Upper lobe of left lung (tissue), 6 donors: ENCODE data around the gene SNCAIP. TPM values are rescaled to one million over a fixed set of nuclear protein-coding genes. Genes with fewer than 3 reads are reported as not detected.

Experiments
- ATAC-seq, 2 donors: fragments of 200-7000 bp; cut with Tn5 transposase; one replicate each; pipeline ENCODE4 v1.9.1; 2022; ENCODE audit warnings: mild to moderate bottlenecking in 2 of 2, moderate library complexity in 2 of 2; ENCODE audit not compliant: low FRiP score in 2 of 2
- DNase-seq, 2 donors: peaks; one replicate each; pipeline ENCODE4 v3.0.0-alpha.2; 2019 to 2020
- H3K27ac ChIP-seq, 4 donors: fragments of 200-600 bp; sonication (generic); one replicate each; pipeline ENCODE4 v1.5.1; 2016 to 2019
- H3K27me3 ChIP-seq, 4 donors: fragments of 200-600 bp; sonication (generic); one replicate each; pipeline ENCODE4 v1.5.1; 2017 to 2019
- H3K36me3 ChIP-seq, 4 donors: fragments of 200-600 bp; sonication (generic); one replicate each; pipeline ENCODE4 v1.5.1; 2016 to 2019
- H3K4me1 ChIP-seq, 4 donors: fragments of 200-600 bp; sonication (generic); one replicate each; pipeline ENCODE4 v1.5.1; 2018 to 2019
- H3K4me3 ChIP-seq, 4 donors: fragments of 200-600 bp; sonication (generic); one replicate each; pipeline ENCODE4 v1.5.1; 2017 to 2019; ENCODE audit warnings: mild to moderate bottlenecking in 2 of 4, moderate library complexity in 1 of 4
- H3K9me3 ChIP-seq, 4 donors: fragments of 200-600 bp; sonication (generic); one replicate each; pipeline ENCODE4 v1.5.1; 2018 to 2019
- EP300 ChIP-seq, 4 donors: sonication (generic); formaldehyde crosslinking; IDR thresholded peaks; one replicate each; pipeline ENCODE4 v1.5.1; 2017; ENCODE audit warnings: antibody characterized with exemption in 4 of 4, control low read depth in 2 of 4
- POLR2A ChIP-seq, 4 donors: fragments of 450-650 bp; IDR thresholded peaks; one replicate each; pipeline ENCODE4 v1.5.1; 2016 to 2017; ENCODE audit warnings: antibody characterized with exemption in 4 of 4, mild to moderate bottlenecking in 2 of 4
- POLR2AphosphoS5 ChIP-seq, 2 donors: sonication (generic); formaldehyde crosslinking; IDR thresholded peaks; one replicate each; pipeline ENCODE4 v1.5.1; 2017; ENCODE audit warnings: antibody characterized with exemption in 2 of 2
- WGBS, 2 donors: methylation state at CpG; one replicate each; pipeline ENCODE4 v1.1.5; 2017 to 2018; 5-methylcytosine and 5-hydroxymethylcytosine counted together
- total RNA-seq, 6 donors: library from RNA; depleted of rRNA in 4 of 6; stranded (reverse); fragments of >200 nt in 4 of 6; gene quantifications; one replicate each; pipeline versions ENCODE4 v1.1.0 to v1.2.1, GENCODE V29; 2016 to 2021
- TF ChIP-seq, protein P1 (sequence below), 6 experiments: fragments of 450-650 bp in 4 of 6; fragments of 200-600 bp in 2 of 6; sonication (generic) in 2 of 6; IDR thresholded peaks; one replicate each; pipeline ENCODE4 v1.5.1; 2016 to 2019; ENCODE audit warnings: antibody characterized with exemption in 6 of 6
- donor health status: DM: no; HTN: no; CAD: no; lungs with moderate emphysema.
- donor health status: DM: no; HTN: yes; CAD: no; lungs with severe emphysema.

SNCAIP gene
- total RNA-seq, 6 donors from 2014 or later: 1.2 to 6.3 (median 2.3) TPM

DNA sequence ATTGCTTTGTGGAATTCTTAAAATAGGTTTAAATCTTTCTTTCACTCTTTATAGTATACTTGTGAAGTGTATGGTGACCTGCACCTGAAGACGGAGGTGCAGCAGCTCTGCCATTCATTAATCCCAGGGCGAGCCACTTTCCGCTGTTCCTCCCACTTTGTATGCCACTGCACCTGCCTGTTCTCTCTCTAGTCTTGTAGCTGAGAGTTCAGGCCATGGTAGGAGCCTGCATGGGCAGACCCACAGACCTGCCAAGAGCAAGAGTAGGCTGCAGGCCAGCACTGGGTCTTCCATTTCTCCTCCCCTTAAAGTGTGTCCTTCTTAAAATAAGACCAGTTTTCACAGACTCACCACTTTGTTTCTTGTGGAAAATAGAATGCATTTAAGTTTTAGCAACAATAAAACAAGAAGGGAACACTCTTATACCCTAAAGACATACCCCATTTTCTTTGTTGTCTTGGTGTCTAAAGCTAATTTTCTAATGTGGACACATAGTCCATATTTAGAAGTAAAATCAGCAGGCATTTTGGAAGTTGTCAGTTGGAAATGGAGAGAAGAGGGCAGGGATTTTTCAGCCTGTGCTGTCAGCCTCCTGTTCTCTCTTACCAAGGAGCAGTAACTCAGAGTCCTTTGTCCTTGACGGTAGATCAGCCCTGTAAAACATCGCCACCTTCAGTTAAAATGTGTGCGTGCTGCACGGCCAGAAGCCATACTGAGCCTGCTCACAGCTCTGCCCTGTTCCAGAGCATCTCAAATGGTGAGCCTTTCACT lies 103.2 kb downstream of the SNCAIP start:
- Histone ChIP-seq H3K36me3 (no peaks in the 10 kb centered on the region), H3K4me1 (no peaks in the 10 kb centered on the region), H3K4me3 (no peak overlapping the region), H3K27me3 (no peaks in the 10 kb centered on the region), H3K27ac (no peak overlapping the region), H3K9me3 (no peaks in the 10 kb centered on the region)
- peak; percentile 83 to 89 for ATAC-seq
- peak in 1 of 2 donors; percentile 31 for DNase-seq
- WGBS, 2 donors: 50 to 51% methylated on average over 7 of the region's 7 CpGs
- TF ChIP-seq POLR2AphosphoS5 (IDR thresholded peaks at IDR 0.05): no peak
- TF ChIP-seq EP300 (IDR thresholded peaks at IDR 0.05): no peak
- no peak for TF ChIP-seq POLR2A (IDR thresholded peaks at IDR 0.05)
- TF ChIP-seq, protein P1, sequence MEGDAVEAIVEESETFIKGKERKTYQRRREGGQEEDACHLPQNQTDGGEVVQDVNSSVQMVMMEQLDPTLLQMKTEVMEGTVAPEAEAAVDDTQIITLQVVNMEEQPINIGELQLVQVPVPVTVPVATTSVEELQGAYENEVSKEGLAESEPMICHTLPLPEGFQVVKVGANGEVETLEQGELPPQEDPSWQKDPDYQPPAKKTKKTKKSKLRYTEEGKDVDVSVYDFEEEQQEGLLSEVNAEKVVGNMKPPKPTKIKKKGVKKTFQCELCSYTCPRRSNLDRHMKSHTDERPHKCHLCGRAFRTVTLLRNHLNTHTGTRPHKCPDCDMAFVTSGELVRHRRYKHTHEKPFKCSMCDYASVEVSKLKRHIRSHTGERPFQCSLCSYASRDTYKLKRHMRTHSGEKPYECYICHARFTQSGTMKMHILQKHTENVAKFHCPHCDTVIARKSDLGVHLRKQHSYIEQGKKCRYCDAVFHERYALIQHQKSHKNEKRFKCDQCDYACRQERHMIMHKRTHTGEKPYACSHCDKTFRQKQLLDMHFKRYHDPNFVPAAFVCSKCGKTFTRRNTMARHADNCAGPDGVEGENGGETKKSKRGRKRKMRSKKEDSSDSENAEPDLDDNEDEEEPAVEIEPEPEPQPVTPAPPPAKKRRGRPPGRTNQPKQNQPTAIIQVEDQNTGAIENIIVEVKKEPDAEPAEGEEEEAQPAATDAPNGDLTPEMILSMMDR (IDR thresholded peaks at IDR 0.05): peak; percentile 33 to 65 (median 44)

DNA sequence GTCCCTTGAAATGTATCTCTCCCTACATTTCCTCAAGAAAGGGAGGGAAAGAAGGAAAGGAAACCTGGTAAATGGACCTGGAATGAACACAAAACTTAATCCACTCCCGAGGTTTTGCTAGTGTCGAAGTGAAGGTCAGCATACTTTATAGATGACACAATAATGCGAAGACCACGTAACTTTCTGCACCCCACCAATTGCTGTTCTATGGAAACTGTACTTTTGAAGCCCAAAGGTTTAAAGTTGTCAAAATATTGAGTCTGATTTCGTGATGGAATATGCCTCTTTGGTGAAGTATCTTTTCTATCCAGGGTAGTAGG lies 103.7 kb downstream of the SNCAIP start:
- no peak for ATAC-seq
- Histone ChIP-seq H3K27ac (no peak overlapping the region), H3K27me3 (no peaks in the 10 kb centered on the region), H3K9me3 (no peaks in the 10 kb centered on the region), H3K36me3 (no peaks in the 10 kb centered on the region), H3K4me1 (no peaks in the 10 kb centered on the region), H3K4me3 (no peak overlapping the region)
- DNase-seq: no peak
- 76 to 85% methylated on average over 5 of the region's 5 CpGs for WGBS, 2 donors
- TF ChIP-seq POLR2A (IDR thresholded peaks at IDR 0.05) (no peak), POLR2AphosphoS5 (IDR thresholded peaks at IDR 0.05) (no peak), EP300 (IDR thresholded peaks at IDR 0.05) (no peak)
- TF ChIP-seq, protein P1 (IDR thresholded peaks at IDR 0.05): no peak

DNA sequence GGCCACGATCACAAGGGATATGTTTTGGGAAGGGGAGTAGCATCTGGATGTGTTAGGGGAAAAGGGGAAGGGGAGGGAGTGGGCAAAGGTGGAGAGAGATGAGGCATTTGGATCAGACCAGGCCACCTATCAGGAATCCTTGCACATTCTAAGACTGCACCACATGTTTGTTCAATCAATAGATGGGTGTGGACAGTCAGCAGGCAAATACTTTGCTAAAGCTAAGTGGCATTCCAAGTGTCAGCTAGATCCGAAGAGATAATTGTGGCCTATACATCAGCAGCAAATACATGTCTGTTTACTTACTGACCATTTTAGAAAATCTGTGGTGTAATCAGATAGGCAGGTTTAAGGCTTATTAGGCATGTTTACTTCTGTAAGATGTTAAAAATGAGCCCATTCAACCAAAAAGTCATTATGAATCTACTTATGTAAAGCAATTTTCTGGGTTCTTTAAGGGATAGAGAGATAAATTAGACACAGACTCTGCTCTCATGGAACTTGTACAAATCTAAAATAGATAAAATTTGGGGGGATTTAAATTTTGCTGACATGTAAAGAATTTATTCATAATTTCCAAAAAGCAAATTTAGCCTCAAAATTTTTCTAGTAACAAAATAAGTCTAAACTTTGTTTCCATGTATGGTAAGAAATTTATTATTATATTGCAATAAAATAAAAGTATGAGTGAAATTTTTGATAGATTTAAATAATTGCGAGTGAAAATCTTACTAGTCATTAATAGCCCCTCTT lies 107.3 kb downstream of the SNCAIP start:
- TF ChIP-seq, protein P1 (IDR thresholded peaks at IDR 0.05): no peak
- TF ChIP-seq POLR2A (IDR thresholded peaks at IDR 0.05): no peak
- no peak for TF ChIP-seq EP300 (IDR thresholded peaks at IDR 0.05)
- no peak for TF ChIP-seq POLR2AphosphoS5 (IDR thresholded peaks at IDR 0.05)
- DNase-seq: no peak
- no peak for ATAC-seq
- 76 to 91% methylated on average over 3 of the region's 3 CpGs for WGBS, 2 donors
- Histone ChIP-seq H3K9me3 (no peaks in the 10 kb centered on the region), H3K27ac (no peak overlapping the region), H3K4me3 (no peak overlapping the region), H3K27me3 (no peaks in the 10 kb centered on the region), H3K4me1 (no peaks in the 10 kb centered on the region), H3K36me3 (no peaks in the 10 kb centered on the region)

DNA sequence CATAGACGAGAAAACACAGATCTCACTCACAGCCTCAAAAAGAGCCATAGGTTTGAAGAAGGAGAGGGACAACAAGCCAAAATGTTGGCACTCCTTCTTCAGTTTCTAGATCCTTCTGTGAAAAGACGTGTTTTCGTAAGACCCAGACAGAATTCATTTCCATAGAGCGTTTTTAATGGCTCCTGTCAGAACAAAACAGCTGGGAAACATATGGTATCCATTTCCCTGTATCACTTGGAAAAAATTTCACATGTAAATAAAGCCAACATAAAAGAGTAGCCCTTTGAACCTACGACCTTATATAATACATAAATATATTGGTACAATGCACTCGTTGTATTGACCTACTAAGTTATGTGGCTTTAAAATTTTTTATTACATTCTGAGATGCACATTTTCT lies 108.1 kb downstream of the SNCAIP start:
- H3K9me3 ChIP-seq: no peaks in the 10 kb centered on the region
- H3K4me3 ChIP-seq: no peak overlapping the region
- DNase-seq: no peak
- WGBS, 2 donors: 64 to 72% methylated on average over 6 of the region's 6 CpGs
- H3K4me1 ChIP-seq: no peaks in the 10 kb centered on the region
- no peak for ATAC-seq
- no peak for TF ChIP-seq POLR2AphosphoS5 (IDR thresholded peaks at IDR 0.05)
- no peak for TF ChIP-seq EP300 (IDR thresholded peaks at IDR 0.05)
- TF ChIP-seq, protein P1 (IDR thresholded peaks at IDR 0.05): no peak
- no peak for TF ChIP-seq POLR2A (IDR thresholded peaks at IDR 0.05)
- no peaks in the 10 kb centered on the region for H3K27me3 ChIP-seq
- no peaks in the 10 kb centered on the region for H3K36me3 ChIP-seq
- H3K27ac ChIP-seq: no peak overlapping the region
